ENCODE results near the gene KMT5B. TPM values are rescaled to one million over a fixed set of nuclear protein-coding genes. Genes with fewer than 3 reads are reported as not detected.

Gene KMT5B
- total RNA-seq, 4 donors from 2014 or later = 27.2 to 40.5 (median 33.3) TPM

GRCh38 chr11:68150037-68150436, 63.1 kb downstream of the KMT5B start:
- Histone ChIP-seq H3K4me1 (peaks cover 21% of the 10 kb centered on the region), H3K4me3 (no peak overlapping the region), H3K9me3 (no peaks in the 10 kb centered on the region), H3K36me3 (no peaks in the 10 kb centered on the region), H3K27ac (no peak overlapping the region), H3K27me3 (no peaks in the 10 kb centered on the region)
- DNase-seq (ENCODE audit: low spot score in 2 of 2) = peak in 1 of 2 donors; percentile 48
- WGBS = 46% methylated on average over 7 of the region's 7 CpGs
- no peak for TF ChIP-seq CTCF (IDR thresholded peaks at IDR 0.05)
- no peak for TF ChIP-seq EP300 (IDR thresholded peaks at IDR 0.05)
- no peak for TF ChIP-seq POLR2A (IDR thresholded peaks at IDR 0.05)
- TF ChIP-seq POLR2AphosphoS5 (IDR thresholded peaks at IDR 0.05) = no peak

- H3K4me3 ChIP-seq = no peak overlapping the region
- TF ChIP-seq CTCF (IDR thresholded peaks at IDR 0.05) (no peak), EP300 (IDR thresholded peaks at IDR 0.05) (no peak), POLR2A (IDR thresholded peaks at IDR 0.05) (no peak), POLR2AphosphoS5 (IDR thresholded peaks at IDR 0.05) (no peak)
- no peaks in the 10 kb centered on the region for H3K27me3 ChIP-seq
- H3K4me1 ChIP-seq = peaks cover 21% of the 10 kb centered on the region
- WGBS = 69% methylated on average over 6 of the region's 6 CpGs
- no peaks in the 10 kb centered on the region for H3K9me3 ChIP-seq
- H3K36me3 ChIP-seq = no peaks in the 10 kb centered on the region
- H3K27ac ChIP-seq = no peak overlapping the region
- peak in 1 of 2 donors; percentile 29 for DNase-seq (ENCODE audit: low spot score in 2 of 2)
These were observed 63.7 kb downstream of the KMT5B start for GRCh38 chr11:68149417-68149816.

- DNase-seq (ENCODE audit: low spot score in 2 of 2) = peak in 1 of 2 donors; percentile 72
- Histone ChIP-seq H3K4me1 (peaks cover 21% of the 10 kb centered on the region), H3K4me3 (no peak overlapping the region), H3K36me3 (no peaks in the 10 kb centered on the region), H3K9me3 (no peaks in the 10 kb centered on the region), H3K27me3 (no peaks in the 10 kb centered on the region), H3K27ac (no peak overlapping the region)
- WGBS = 91% methylated on average over 7 of the region's 7 CpGs
- TF ChIP-seq POLR2AphosphoS5 (IDR thresholded peaks at IDR 0.05) = no peak
- TF ChIP-seq POLR2A (IDR thresholded peaks at IDR 0.05) = no peak
- TF ChIP-seq CTCF (IDR thresholded peaks at IDR 0.05) = no peak
- no peak for TF ChIP-seq EP300 (IDR thresholded peaks at IDR 0.05)
These were observed 64.2 kb downstream of the KMT5B start for GRCh38 chr11:68148879-68149278.

- Histone ChIP-seq H3K9me3 (no peaks in the 10 kb centered on the region), H3K36me3 (no peaks in the 10 kb centered on the region), H3K4me1 (peaks cover 21% of the 10 kb centered on the region), H3K4me3 (no peak overlapping the region), H3K27me3 (no peaks in the 10 kb centered on the region), H3K27ac (no peak overlapping the region)
- WGBS = 90% methylated on average over 18 of the region's 18 CpGs
- no peak for DNase-seq (ENCODE audit: low spot score in 2 of 2)
- TF ChIP-seq CTCF (IDR thresholded peaks at IDR 0.05) = no peak
- TF ChIP-seq EP300 (IDR thresholded peaks at IDR 0.05) = no peak
- no peak for TF ChIP-seq POLR2AphosphoS5 (IDR thresholded peaks at IDR 0.05)
- no peak for TF ChIP-seq POLR2A (IDR thresholded peaks at IDR 0.05)
These were observed 64.9 kb downstream of the KMT5B start for GRCh38 chr11:68148071-68148805.

GRCh38 chr11:68146704-68147474, 66.2 kb downstream of the KMT5B start:
- no peak overlapping the region for H3K4me3 ChIP-seq
- no peaks in the 10 kb centered on the region for H3K9me3 ChIP-seq
- peaks cover 25% of the 10 kb centered on the region for H3K4me1 ChIP-seq
- TF ChIP-seq POLR2AphosphoS5 (IDR thresholded peaks at IDR 0.05) (no peak), CTCF (IDR thresholded peaks at IDR 0.05) (no peak), EP300 (IDR thresholded peaks at IDR 0.05) (no peak)
- peak overlapping the region; percentile 57 for H3K27ac ChIP-seq
- H3K27me3 ChIP-seq = no peaks in the 10 kb centered on the region
- no peaks in the 10 kb centered on the region for H3K36me3 ChIP-seq
- peak in 1 of 2 donors; percentile 71 for DNase-seq (ENCODE audit: low spot score in 2 of 2)
- WGBS = 57% methylated on average over 10 of the region's 13 CpGs
